Measurements from ENCODE around the gene ACOT8.

GRCh38 chr20:45896641-45897161 is 39.5 kb upstream of the ACOT8 start:
- TF ChIP-seq CTCF (conservative IDR thresholded peaks at IDR 0.05), result no peak
- no peak for TF ChIP-seq EZH2 (IDR thresholded peaks at IDR 0.05; ENCODE audit: low read depth)

All from PC-9 (cell line).